GM21381 (cell line): Measurements from ENCODE around the gene ANXA2R.
A peak's percentile ranks its signal among the peaks of the same experiment; 100 is the strongest.
"Not testable (repeated sequence)": the region's sequence is repeated elsewhere in the genome, so short reads cannot be mapped to it uniquely, and the experiment has no call there.

Source experiments
- ATAC-seq: cut with Tn5 transposase; IDR thresholded peaks from one replicate; pipeline ENCODE4 v1.9.1; 2021; ENCODE audit warnings: mild to moderate bottlenecking, moderate library complexity; ENCODE audit not compliant: unreplicated experiment

Gene ANXA2R

GRCh38 chr5:43040287-43041098, at the start of gene ANXA2R:
Gene ANXA2R (minus strand): TSS chr5:43040319. CDS start chr5:43040046, 273 bp downstream.
- peak; percentile 47 for ATAC-seq

GRCh38 chr5:43086118-43086908, 46.2 kb upstream of the ANXA2R start:
- ATAC-seq = not testable (repeated sequence)

- ATAC-seq = no peak
These were observed 45.3 kb upstream of the ANXA2R start for GRCh38 chr5:43085453-43085852.

DNA sequence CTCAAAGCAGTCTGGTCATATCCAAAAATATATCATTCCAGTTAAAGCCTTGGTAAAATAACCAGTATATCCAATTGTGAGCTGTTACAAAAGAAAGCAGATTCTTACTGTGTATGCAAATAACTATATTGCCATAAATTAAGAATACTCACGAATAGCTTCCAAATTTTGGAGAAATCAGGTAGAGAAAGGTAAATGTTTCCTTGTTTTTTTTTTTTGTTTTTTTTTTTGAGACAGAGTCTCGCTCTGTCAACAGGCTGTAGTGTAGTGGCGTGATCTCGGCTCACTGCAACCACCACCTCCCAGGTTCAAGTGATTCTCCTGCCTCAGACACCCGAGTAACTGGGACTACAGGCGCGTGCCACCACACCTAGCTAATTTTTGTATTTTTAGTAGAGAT, 44.3 kb upstream of the ANXA2R start:
- not testable (repeated sequence) for ATAC-seq

- not testable (repeated sequence) for ATAC-seq
These were observed 41.2 kb upstream of the ANXA2R start for GRCh38 chr5:43081345-43081744.

DNA sequence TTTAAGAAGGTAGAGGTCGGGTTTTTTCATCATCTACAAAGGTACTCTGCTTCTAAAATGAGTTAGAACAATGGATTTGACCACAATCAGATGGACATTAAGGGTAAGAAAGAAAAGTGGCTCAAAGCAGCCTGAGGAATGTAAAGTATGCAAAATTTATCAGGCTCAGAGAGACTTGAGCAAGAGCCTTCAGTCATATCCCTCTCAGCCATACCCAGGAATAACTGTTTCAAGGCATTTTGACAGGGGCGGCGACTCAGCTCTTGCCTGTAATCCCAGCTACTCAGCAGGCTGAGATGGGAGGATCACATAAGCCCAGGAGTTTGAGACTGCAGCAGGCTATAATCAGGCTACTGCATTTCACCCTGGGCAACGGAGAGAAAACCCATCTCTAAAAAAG, 38.8 kb upstream of the ANXA2R start:
- no peak for ATAC-seq

GRCh38 chr5:43077446-43078191, 37.5 kb upstream of the ANXA2R start:
- ATAC-seq = not testable (repeated sequence)

DNA sequence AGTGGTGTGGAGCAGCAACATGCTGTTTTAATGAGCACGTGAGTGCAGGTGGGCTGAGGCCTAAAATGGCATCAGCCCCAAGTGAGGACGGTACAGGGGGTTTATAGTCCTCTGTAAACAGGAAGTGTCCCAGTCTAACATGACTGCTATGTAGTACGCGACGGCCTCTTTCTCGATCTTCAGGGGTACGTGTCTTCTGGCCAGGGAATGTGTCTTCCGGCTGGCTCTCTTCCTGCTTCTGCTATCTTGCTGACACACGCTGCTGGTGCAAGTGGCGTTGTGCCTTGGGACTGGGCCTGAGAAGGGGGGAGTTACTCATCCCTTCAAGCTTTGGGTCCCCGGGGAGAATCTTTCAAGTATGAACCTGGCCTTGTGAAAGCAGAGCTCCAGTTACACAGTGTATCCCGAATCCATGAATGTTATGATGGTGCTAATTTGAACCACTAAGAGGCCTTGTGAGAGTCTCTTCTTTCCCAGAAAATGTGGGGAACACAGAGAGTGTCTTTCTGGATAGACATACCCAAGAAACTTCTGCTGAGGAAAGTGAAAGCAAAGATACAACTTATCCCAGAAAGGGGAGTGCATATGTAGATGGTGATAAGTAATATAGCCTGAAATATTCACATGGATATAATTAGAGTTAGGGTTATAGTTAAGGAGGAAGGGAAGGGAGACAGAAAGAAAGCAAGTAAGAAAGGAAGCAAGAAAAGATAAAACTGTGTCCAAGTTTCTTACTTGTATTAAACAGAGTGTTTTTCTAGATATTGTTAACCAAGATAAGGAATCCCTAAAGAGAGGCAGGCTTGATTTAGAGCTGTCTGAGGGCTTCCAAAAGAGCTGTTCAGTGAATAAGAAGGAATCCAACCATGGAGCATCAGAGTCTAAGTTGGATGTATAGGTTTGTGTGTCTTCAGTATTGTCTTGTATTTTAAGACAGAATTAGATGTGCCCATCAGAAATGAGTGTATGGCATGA, 35.5 kb upstream of the ANXA2R start:
- ATAC-seq = no peak

DNA sequence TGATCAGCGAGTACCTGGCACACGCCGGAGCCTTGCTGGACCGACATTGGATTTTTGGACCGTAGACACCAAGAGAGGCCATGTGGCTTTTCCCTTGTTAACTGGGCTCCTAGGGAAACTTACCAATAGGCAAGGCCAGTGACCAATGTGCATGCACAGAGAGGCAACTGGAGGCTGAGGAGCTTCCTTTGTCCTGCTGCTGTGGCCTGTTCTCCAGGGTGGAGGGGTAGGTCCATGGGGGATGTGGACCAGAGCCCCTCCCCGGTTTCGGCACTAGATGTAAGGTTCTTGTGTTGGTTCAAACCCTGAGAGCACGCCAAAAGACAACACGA, 34.8 kb upstream of the ANXA2R start:
- ATAC-seq = no peak

- no peak for ATAC-seq
These were observed 33.8 kb upstream of the ANXA2R start for GRCh38 chr5:43073597-43074546.

- ATAC-seq = not testable (repeated sequence)
These were observed 29.2 kb upstream of the ANXA2R start for GRCh38 chr5:43069401-43069720.

GRCh38 chr5:43068037-43068436, 27.9 kb upstream of the ANXA2R start:
- ATAC-seq = no peak

- ATAC-seq = peak; percentile 32
These were observed 27.0 kb upstream of the ANXA2R start for GRCh38 chr5:43066799-43067741.

DNA sequence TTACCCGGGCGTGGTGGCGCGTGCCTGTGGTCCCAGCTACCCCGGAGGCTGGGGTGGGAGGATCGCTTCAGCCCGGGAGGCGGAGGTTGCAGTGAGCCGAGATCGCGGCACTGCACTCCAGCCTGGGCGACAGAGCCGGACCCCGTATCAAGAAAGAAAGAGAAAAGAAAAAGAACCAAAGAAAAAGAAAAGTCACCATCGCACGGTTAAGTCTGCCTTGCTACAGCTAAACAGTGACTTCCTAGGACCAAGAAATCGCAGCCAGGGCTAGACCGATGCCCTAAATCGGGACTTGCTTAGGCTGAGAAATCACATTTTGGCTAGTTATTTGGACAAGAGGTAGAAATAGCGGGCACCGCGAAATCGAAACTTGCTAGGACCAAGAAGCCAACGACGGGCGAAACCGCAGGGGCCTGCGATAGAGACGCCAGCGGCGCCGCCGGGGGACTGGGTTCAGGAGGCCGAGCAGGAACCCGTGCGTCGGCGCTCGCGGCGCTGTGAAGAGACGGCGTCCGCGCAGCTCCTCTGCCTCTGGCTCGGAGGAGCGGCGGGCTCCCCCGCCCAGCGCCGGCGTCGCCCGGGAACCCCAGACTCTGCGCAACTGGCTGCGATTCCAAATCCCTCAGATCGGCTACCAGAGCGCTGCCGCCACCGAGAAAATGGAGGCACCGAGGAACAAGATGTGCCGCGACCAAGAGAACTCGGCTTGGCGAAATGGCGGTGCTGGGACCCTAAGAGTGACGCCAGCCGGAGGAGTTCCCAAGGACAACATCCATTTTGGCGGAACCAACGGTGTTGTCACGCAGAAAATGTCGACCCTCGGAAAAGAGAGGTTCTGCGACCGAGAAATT, 26.1 kb upstream of the ANXA2R start:
- ATAC-seq = peak; percentile 36

DNA sequence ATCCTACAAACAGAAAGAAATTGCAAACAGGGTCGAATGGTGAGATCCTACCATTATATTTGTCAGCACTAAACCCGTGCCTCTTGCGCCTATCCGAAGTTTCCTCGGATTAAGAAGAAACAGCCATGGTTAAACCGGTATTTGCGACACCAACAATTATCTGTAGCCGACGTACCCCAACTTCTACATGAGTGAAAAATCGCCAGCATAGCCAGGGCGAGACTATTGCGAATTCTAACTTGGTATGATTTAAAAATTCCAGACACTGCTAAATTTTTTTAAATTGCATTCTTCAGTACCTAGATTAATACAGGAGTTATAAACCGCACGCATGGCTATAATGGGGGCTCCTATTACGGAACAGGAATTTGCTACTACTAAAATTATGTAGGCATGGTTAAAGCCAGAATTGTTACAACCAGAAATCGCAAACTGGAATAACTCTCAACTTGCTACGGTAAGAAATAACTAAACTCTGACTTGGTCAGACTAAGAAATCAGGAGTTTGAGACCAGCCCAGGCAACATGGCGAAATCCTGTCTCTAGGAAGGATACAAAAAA, 25.3 kb upstream of the ANXA2R start:
- ATAC-seq = no peak

DNA sequence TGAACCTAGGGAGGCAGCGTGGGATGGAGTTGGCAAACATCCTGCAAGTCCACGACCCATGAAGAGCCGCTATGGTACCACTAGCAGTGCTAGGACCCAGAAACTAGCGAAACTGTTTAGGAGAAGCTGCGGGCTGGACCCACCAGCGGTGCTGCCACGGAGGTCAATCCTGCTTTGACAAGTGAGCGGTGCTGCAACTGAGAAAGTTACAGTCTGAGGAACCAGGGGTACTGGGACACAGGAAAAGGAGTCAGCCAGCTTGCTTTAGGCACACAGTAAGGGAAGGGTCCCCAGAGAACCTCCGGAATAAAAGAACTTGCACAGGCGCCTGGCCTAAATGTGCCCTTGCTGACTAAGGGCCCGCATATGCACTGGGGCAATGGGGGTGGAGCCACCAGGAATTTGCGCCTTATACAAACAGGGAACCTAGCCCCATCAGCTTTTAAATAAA, 23.6 kb upstream of the ANXA2R start:
- no peak for ATAC-seq
